Measurements from ENCODE around the gene SH3RF3.
A peak's percentile ranks its signal among the peaks of the same experiment; 100 is the strongest.

SH3RF3 gene

DNA sequence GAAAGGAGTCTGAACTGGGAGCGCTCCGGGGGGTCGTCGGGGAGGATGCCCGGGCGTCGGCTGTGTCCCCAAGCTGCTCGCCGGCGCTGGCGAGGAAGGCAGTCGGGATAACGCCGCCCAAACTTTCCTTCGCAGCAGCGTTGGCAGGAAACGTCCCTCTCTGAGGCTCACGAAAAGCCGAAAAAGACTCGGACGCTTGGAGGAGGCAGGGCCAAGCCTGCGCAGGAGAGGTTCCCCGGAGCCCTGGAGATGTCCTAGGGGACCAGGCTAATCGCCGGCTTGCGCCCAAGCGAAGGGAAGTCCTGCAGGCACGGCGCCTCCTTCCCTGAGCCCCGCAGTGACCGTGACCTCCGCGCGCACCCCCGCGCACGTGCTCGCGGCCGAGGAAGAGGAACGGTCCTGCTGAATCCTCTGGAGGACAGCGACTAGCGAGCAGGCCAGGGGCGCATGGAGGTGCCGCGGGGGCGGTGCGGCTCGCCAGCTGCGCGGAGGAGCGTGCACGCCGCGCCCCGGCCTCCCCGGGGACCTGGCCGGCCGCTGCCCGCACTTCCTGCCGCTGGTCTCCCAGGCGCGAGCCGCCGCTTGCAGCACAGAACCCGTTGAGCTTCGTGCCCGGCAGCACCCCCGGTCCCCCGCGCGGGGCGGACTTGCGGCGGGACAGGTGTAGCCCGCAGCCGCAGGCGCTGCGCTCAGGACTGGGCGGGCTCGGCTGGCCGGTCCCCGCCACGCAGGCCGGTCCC is at the start of gene SH3RF3:
TSS of gene SH3RF3 (plus strand) at position 590 of the 740 bp plus-strand sequence.
- peak within 1 kb of the TSS; percentile 47 for H3K4me3 ChIP-seq (ENCODE audit: low read depth, low read length)
- DNase-seq (ENCODE audit: low read depth): no peak
- TF ChIP-seq, protein P1, sequence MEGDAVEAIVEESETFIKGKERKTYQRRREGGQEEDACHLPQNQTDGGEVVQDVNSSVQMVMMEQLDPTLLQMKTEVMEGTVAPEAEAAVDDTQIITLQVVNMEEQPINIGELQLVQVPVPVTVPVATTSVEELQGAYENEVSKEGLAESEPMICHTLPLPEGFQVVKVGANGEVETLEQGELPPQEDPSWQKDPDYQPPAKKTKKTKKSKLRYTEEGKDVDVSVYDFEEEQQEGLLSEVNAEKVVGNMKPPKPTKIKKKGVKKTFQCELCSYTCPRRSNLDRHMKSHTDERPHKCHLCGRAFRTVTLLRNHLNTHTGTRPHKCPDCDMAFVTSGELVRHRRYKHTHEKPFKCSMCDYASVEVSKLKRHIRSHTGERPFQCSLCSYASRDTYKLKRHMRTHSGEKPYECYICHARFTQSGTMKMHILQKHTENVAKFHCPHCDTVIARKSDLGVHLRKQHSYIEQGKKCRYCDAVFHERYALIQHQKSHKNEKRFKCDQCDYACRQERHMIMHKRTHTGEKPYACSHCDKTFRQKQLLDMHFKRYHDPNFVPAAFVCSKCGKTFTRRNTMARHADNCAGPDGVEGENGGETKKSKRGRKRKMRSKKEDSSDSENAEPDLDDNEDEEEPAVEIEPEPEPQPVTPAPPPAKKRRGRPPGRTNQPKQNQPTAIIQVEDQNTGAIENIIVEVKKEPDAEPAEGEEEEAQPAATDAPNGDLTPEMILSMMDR (IDR thresholded peaks at IDR 0.05; ENCODE audit: control insufficient read depth, extremely low read depth, insufficient read depth): no peak

DNA sequence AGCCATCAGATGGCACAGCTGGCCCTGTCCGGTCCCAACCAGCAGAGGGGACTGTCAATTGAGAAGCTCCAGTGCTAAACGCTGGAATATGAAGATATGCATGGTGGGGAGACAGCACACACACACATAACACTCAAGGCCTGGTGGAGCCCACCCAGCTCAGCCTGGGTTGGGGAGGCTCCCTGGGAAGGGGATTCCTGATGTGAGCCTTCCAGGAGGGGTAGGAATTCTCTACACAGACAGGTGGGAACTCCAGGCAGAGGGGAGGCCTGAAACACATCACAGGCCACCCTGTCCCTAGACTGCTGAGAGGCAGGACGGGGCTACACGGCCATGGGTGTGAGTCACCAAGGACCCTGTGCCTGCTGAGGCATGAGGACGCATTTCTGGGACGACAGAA is 49.4 kb upstream of the SH3RF3 start:
- DNase-seq (ENCODE audit: low read depth): no peak
- TF ChIP-seq, protein P1 (IDR thresholded peaks at IDR 0.05; ENCODE audit: control insufficient read depth, extremely low read depth, insufficient read depth): no peak
- H3K4me3 ChIP-seq (ENCODE audit: low read depth, low read length): no peak overlapping the region

DNA sequence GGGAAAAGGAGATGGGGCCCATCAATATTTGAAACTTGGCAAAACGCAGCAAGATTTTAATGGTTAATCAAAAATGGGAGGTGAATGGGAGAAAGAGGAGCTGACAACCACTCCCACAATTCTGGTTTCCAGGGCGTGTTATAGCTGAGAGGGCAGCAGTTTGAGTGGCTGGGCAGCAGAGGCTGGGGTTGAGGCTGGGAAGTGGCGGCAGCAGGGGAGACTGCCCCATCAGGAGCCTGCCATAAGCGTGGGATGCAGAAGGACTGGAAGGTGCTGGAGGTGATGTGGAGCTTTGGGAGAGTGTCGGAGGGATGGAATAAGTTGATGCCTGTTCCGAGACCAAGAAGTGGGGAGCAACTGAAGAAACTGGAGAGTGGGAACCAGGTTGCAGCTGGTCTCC is 48.9 kb upstream of the SH3RF3 start:
- TF ChIP-seq, protein P1 (IDR thresholded peaks at IDR 0.05; ENCODE audit: control insufficient read depth, extremely low read depth, insufficient read depth): no peak
- no peak overlapping the region for H3K4me3 ChIP-seq (ENCODE audit: low read depth, low read length)
- no peak for DNase-seq (ENCODE audit: low read depth)

DNA sequence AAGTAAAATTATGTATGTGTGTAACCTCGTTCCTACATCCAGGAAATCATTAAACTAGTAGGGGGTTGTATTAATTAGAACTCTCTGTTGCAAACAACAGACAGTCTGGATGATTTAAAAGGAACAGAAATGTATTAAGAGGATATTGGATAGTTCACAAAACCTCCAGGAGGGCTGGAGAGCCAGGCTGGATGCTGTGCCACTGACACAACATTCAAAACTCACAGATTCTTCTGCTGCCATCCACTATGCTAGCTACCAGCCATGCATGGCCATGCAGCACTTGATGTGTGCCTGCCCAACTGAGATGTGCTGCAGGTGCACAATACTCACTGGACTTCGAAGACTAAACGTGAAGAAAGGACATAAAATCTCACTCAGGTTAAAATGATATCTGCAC is 48.2 kb upstream of the SH3RF3 start:
- no peak for DNase-seq (ENCODE audit: low read depth)
- H3K4me3 ChIP-seq (ENCODE audit: low read depth, low read length): no peak overlapping the region
- TF ChIP-seq, protein P1 (IDR thresholded peaks at IDR 0.05; ENCODE audit: control insufficient read depth, extremely low read depth, insufficient read depth): no peak

DNA sequence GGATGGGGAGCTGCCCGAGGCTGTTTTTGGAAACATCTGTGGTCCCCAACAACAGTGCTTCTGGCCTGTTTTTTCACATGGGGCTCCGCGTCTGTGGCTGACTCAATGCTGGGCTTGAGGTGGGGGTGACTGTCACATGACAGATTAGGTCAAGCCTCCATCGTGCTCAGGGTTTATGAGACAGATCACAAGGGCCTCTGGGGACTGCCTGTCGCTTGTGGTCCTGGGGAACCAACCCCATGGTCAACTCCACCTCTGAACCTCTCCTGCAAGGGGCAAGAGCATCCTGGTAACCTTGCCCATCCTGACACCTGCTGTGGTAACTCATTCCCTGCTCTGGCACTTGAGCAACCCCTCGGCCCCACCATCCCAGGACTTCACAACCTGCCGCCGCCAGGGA is 47.6 kb upstream of the SH3RF3 start:
- DNase-seq (ENCODE audit: low read depth): no peak
- H3K4me3 ChIP-seq (ENCODE audit: low read depth, low read length): no peak overlapping the region
- TF ChIP-seq, protein P1 (IDR thresholded peaks at IDR 0.05; ENCODE audit: control insufficient read depth, extremely low read depth, insufficient read depth): no peak

DNA sequence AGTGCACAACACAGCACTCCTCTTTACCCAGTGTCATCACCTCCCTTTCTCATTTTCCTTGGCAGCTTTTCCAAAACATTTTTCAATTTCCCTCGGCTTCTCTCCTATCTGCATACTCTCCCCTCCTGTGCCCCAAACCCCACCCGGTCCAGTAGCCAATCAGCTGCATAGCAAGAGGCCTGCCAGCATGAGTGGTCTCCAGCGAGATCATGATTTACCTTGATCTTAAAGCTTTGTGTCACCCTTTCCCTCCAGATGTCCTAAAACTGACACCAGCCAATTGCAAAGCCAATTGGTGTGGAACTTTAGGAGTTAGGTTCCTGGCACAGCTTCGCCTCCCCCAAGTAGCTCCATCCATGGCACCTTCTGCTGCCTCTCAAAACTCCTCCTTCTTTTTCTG is 45.2 kb upstream of the SH3RF3 start:
- DNase-seq (ENCODE audit: low read depth): no peak
- no peak overlapping the region for H3K4me3 ChIP-seq (ENCODE audit: low read depth, low read length)
- TF ChIP-seq, protein P1 (IDR thresholded peaks at IDR 0.05; ENCODE audit: control insufficient read depth, extremely low read depth, insufficient read depth): no peak

DNA sequence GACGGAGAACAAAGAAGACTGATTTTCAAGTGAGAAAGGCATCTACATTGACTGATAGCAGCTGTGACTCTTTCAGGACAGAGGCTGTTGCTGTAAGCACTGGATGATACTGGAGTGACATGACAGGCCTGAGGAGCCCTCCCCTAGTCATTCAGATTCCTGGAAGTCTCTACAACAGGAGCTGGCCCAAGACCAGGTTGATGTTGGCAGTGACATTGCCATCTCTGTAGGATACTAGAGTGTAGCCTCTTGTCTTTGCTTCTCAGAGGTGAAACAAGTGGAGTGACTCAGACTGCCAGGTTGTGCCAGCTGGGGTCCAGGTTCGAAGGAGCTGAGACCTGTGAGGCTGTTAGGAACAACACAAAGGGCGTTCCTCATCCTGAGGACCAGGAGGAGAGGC is 44.7 kb upstream of the SH3RF3 start:
- TF ChIP-seq, protein P1 (IDR thresholded peaks at IDR 0.05; ENCODE audit: control insufficient read depth, extremely low read depth, insufficient read depth): no peak
- no peak overlapping the region for H3K4me3 ChIP-seq (ENCODE audit: low read depth, low read length)
- DNase-seq (ENCODE audit: low read depth): no peak
